Hepatocyte (in vitro differentiated cells): ENCODE measurements around the gene LIPA. TPM values are rescaled to one million over a fixed set of nuclear protein-coding genes. Genes with fewer than 3 reads are reported as not detected.
"Not testable (repeated sequence)": the region's sequence is repeated elsewhere in the genome, so short reads cannot be mapped to it uniquely, and the experiment has no call there.

Experiments
- DNase-seq: peaks from one replicate; pipeline ENCODE4 v3.0.0-alpha.2; 2016; ENCODE audit warnings: low spot score
- H2AFZ ChIP-seq: fragments of 200-600 bp; sonication (generic); 2 replicates; pipeline ENCODE4 v1.6.0; 2016; ENCODE audit warnings: antibody characterized with exemption, mild to moderate bottlenecking
- H3K27ac ChIP-seq: fragments of 200-600 bp; sonication (generic); 2 replicates; pipeline ENCODE4 v1.5.1; 2016; ENCODE audit warnings: mild to moderate bottlenecking
- H3K27me3 ChIP-seq: fragments of 200-600 bp; sonication (generic); 2 replicates; pipeline ENCODE4 v1.6.1; 2016
- H3K36me3 ChIP-seq: fragments of 200-600 bp; sonication (generic); replicated peaks from 2 replicates; pipeline ENCODE4 v1.5.1; 2016; ENCODE audit warnings: low read depth; ENCODE audit not compliant: insufficient read depth
- H3K4me1 ChIP-seq: fragments of 200-600 bp; sonication (generic); 2 replicates; pipeline ENCODE4 v1.5.1; 2016; ENCODE audit warnings: mild to moderate bottlenecking, moderate library complexity; ENCODE audit not compliant: insufficient read depth
- H3K4me2 ChIP-seq: fragments of 200-600 bp; sonication (generic); 2 replicates; pipeline ENCODE4 v1.6.0; 2016
- H3K4me3 ChIP-seq: fragments of 200-600 bp; sonication (generic); 2 replicates; pipeline ENCODE4 v1.5.1; 2016; ENCODE audit warnings: mild to moderate bottlenecking
- H3K79me2 ChIP-seq: fragments of 200-600 bp; sonication (generic); 2 replicates; pipeline ENCODE4 v1.6.0; 2017; ENCODE audit warnings: mild to moderate bottlenecking
- H3K9me2 ChIP-seq: fragments of 200-600 bp; sonication (generic); replicated peaks from 2 replicates; pipeline ENCODE4 v1.6.0; 2017; ENCODE audit warnings: mild to moderate bottlenecking; ENCODE audit not compliant: insufficient read depth
- H3K9me3 ChIP-seq: fragments of 200-600 bp; sonication (generic); 2 replicates; pipeline ENCODE4 v1.5.1; 2016; ENCODE audit warnings: low read depth, mild to moderate bottlenecking
- H4K20me1 ChIP-seq: fragments of 200-600 bp; sonication (generic); 2 replicates; pipeline ENCODE4 v1.6.0; 2016; ENCODE audit warnings: mild to moderate bottlenecking; ENCODE audit not compliant: insufficient read depth, poor library complexity, severe bottlenecking
- CTCF ChIP-seq: fragments of 200-600 bp; sonication (generic); IDR thresholded peaks from 2 replicates; pipeline ENCODE4 v1.5.1; 2016; ENCODE audit warnings: antibody characterized with exemption, mild to moderate bottlenecking; ENCODE audit not compliant: poor library complexity
- EZH2 ChIP-seq: fragments of 200-600 bp; sonication (generic); IDR thresholded peaks from 2 replicates; pipeline ENCODE4 v1.6.1; 2016; ENCODE audit warnings: antibody characterized with exemption, mild to moderate bottlenecking, borderline replicate concordance
- EZH2phosphoT487 ChIP-seq: fragments of 200-600 bp; sonication (generic); IDR thresholded peaks from one replicate; pipeline ENCODE4 v1.6.1; 2018; ENCODE audit warnings: antibody characterized with exemption, mild to moderate bottlenecking, low read depth, moderate library complexity; ENCODE audit not compliant: unreplicated experiment, severe bottlenecking
- WGBS: methylation state at CpG from one replicate; pipeline ENCODE4 v1.1.6; 2016; ENCODE audit warnings: low lambda C conversion rate; ENCODE audit errors: missing lambda C conversion rate; 5-methylcytosine and 5-hydroxymethylcytosine counted together
- polyA plus RNA-seq: library from polyadenylated mRNA; unstranded; fragments of >200 nt; fragmentation: Nextera tagmentation; extraction: Ambion mirVana; gene quantifications from 2 replicates; pipeline ENCODE4 v1.2.1, GENCODE V29; 2016
- total RNA-seq: library from RNA; depleted of rRNA; stranded (reverse); fragments of >200 nt; gene quantifications from 2 replicates; pipeline ENCODE4 v1.2.3, GENCODE V29; 2014

The LIPA gene
- total and polyA plus RNA-seq, 2 experiments from 2014 or later: 144 to 148 TPM

- no peak for TF ChIP-seq CTCF
- no peak for TF ChIP-seq EZH2
- TF ChIP-seq EZH2phosphoT487: no peak
- no peak overlapping the region for H3K27ac ChIP-seq
- no peak overlapping the region for H2AFZ ChIP-seq
- H3K4me2 ChIP-seq: no peak overlapping the region
- H3K4me1 ChIP-seq: no peaks in the 10 kb centered on the region
- DNase-seq: no peak
- H4K20me1 ChIP-seq: no peaks in the 10 kb centered on the region
- no peak overlapping the region for H3K4me3 ChIP-seq
- H3K9me2 ChIP-seq: no peaks in the 10 kb centered on the region
- H3K27me3 ChIP-seq: peaks cover 54% of the 10 kb centered on the region
- no peaks in the 10 kb centered on the region for H3K9me3 ChIP-seq
- no peaks in the 10 kb centered on the region for H3K36me3 ChIP-seq
- no peaks in the 10 kb centered on the region for H3K79me2 ChIP-seq
- 90% methylated on average over 7 of the region's 7 CpGs for WGBS
Observed at GRCh38 chr10:89201345-89202032, 50.1 kb downstream of the LIPA start.

- Histone ChIP-seq H3K9me2 (no peaks in the 10 kb centered on the region), H3K27me3 (peaks cover 14% of the 10 kb centered on the region), H3K36me3 (no peaks in the 10 kb centered on the region), H4K20me1 (no peaks in the 10 kb centered on the region), H3K79me2 (no peaks in the 10 kb centered on the region), H3K4me3 (no peak overlapping the region), H2AFZ (no peak overlapping the region), H3K27ac (no peak overlapping the region), H3K9me3 (no peaks in the 10 kb centered on the region), H3K4me2 (no peak overlapping the region), H3K4me1 (no peaks in the 10 kb centered on the region)
- 83% methylated on average over 4 of the region's 4 CpGs for WGBS
- DNase-seq: no peak
- no peak for TF ChIP-seq EZH2
- TF ChIP-seq CTCF: no peak
- TF ChIP-seq EZH2phosphoT487: no peak
Observed at GRCh38 chr10:89197473-89197872, 54.1 kb downstream of the LIPA start.

- H3K9me3 ChIP-seq: not testable (repeated sequence)
- WGBS: 85% methylated on average over 3 of the region's 3 CpGs
Observed at GRCh38 chr10:89191301-89191700, 60.3 kb downstream of the LIPA start.

GRCh38 chr10:89189211-89189734 lies 62.3 kb downstream of the LIPA start:
- H3K79me2 ChIP-seq: no peaks in the 10 kb centered on the region
- peaks cover 7% of the 10 kb centered on the region for H3K4me1 ChIP-seq
- no peaks in the 10 kb centered on the region for H3K9me2 ChIP-seq
- H3K4me3 ChIP-seq: no peak overlapping the region
- DNase-seq: no peak
- peaks cover 11% of the 10 kb centered on the region for H3K27me3 ChIP-seq
- no peak overlapping the region for H3K4me2 ChIP-seq
- H3K9me3 ChIP-seq: no peaks in the 10 kb centered on the region
- 94% methylated on average over 2 of the region's 2 CpGs for WGBS
- TF ChIP-seq EZH2phosphoT487 (no peak), CTCF (no peak), EZH2 (no peak)
- no peak overlapping the region for H3K27ac ChIP-seq
- H2AFZ ChIP-seq: no peak overlapping the region
- H4K20me1 ChIP-seq: no peaks in the 10 kb centered on the region
- no peaks in the 10 kb centered on the region for H3K36me3 ChIP-seq

More at GRCh38 chr10:89191301-89191700, 60.3 kb downstream of the LIPA start:
- H3K4me1 ChIP-seq, H4K20me1 ChIP-seq, H3K36me3 ChIP-seq, H3K4me3 ChIP-seq, H2AFZ ChIP-seq, H3K4me2 ChIP-seq, DNase-seq, H3K27ac ChIP-seq, H3K9me2 ChIP-seq, H3K79me2 ChIP-seq: not testable (repeated sequence)
- H3K27me3 ChIP-seq: peaks cover 11% of the 10 kb centered on the region
